Liver (tissue), 9 donors: ENCODE data around the gene DIS3L. TPM values are rescaled to one million over a fixed set of nuclear protein-coding genes. Genes with fewer than 3 reads are reported as not detected.

Experiments used
- DNase-seq: peaks from one replicate; pipeline ENCODE4 v3.0.0-alpha.2; 2017; ENCODE audit warnings: low spot score
- H3K27ac ChIP-seq, 2 donors: one replicate each; pipeline ENCODE4 v1.7.0; 2013; ENCODE audit warnings: inconsistent platforms in 2 of 2, low read length in 2 of 2, control low read depth in 1 of 2, low read depth in 1 of 2, mild to moderate bottlenecking in 1 of 2
- H3K27me3 ChIP-seq, 4 donors: one replicate each; pipeline versions ENCODE4 v1.6.1 to v1.7.0; 2013; ENCODE audit warnings: low read length in 3 of 4, inconsistent platforms in 1 of 4, mild to moderate bottlenecking in 1 of 4, moderate library complexity in 1 of 4; ENCODE audit not compliant: control insufficient read depth in 4 of 4, insufficient read depth in 4 of 4
- H3K36me3 ChIP-seq, 4 donors: one replicate each; pipeline versions ENCODE4 v1.6.1 to v1.7.0; 2013; ENCODE audit warnings: low read length in 3 of 4, mild to moderate bottlenecking in 3 of 4, low read depth in 1 of 4, moderate library complexity in 1 of 4; ENCODE audit not compliant: control insufficient read depth in 4 of 4, insufficient read depth in 3 of 4
- H3K4me1 ChIP-seq, 4 donors: one replicate each; pipeline versions ENCODE4 v1.6.1 to v1.7.0; 2013; ENCODE audit warnings: low read length in 3 of 4, mild to moderate bottlenecking in 3 of 4, moderate library complexity in 1 of 4; ENCODE audit not compliant: control insufficient read depth in 4 of 4, insufficient read depth in 4 of 4
- H3K4me3 ChIP-seq, 3 donors: one replicate each; pipeline versions ENCODE4 v1.6.1 to v1.7.0; 2013; ENCODE audit warnings: low read length in 3 of 3, control low read depth in 1 of 3, low read depth in 1 of 3, mild to moderate bottlenecking in 1 of 3
- H3K9ac ChIP-seq, 2 donors: one replicate each; pipeline ENCODE4 v1.7.0; 2013; ENCODE audit warnings: low read length in 2 of 2, mild to moderate bottlenecking in 2 of 2, moderate library complexity in 2 of 2, control low read depth in 1 of 2, low read depth in 1 of 2
- H3K9me3 ChIP-seq, 4 donors: one replicate each; pipeline versions ENCODE4 v1.6.1 to v1.7.0; 2013; ENCODE audit warnings: low read length in 3 of 4; ENCODE audit not compliant: control insufficient read depth in 4 of 4
- EGR1 ChIP-seq, 2 donors: IDR thresholded peaks; 2 replicates each; pipeline ENCODE4 v1.6.1; 2016 to 2018; ENCODE audit warnings: antibody characterized with exemption in 2 of 2, low read depth in 2 of 2
- FOXA1 ChIP-seq: IDR thresholded peaks from 2 replicates; pipeline ENCODE4 v1.6.1; 2016; ENCODE audit warnings: antibody characterized with exemption
- FOXA2 ChIP-seq: IDR thresholded peaks from 2 replicates; pipeline ENCODE4 v1.6.1; 2016; ENCODE audit warnings: antibody characterized with exemption
- GABPA ChIP-seq, 2 donors: IDR thresholded peaks in 1 of 2; conservative IDR thresholded peaks in 1 of 2; 2 replicates each; pipeline ENCODE4 v1.6.1; 2016; ENCODE audit warnings: antibody characterized with exemption in 2 of 2, mild to moderate bottlenecking in 1 of 2, moderate library complexity in 1 of 2
- HNF4A ChIP-seq, 2 donors: conservative IDR thresholded peaks; 2 replicates each; pipeline ENCODE4 v1.6.1; 2016; ENCODE audit warnings: antibody characterized with exemption in 2 of 2, mild to moderate bottlenecking in 2 of 2
- HNF4G ChIP-seq: IDR thresholded peaks from 2 replicates; pipeline ENCODE4 v1.6.1; 2016; ENCODE audit warnings: antibody characterized with exemption
- JUND ChIP-seq, 2 donors: IDR thresholded peaks; 2 replicates each; pipeline ENCODE4 v1.6.1; 2016; ENCODE audit warnings: antibody characterized with exemption in 2 of 2
- NR2F2 ChIP-seq: IDR thresholded peaks from 2 replicates; pipeline ENCODE4 v1.6.1; 2016; ENCODE audit warnings: antibody characterized with exemption
- RAD21 ChIP-seq, 2 donors: IDR thresholded peaks; 2 replicates each; pipeline ENCODE4 v1.6.1; 2016; ENCODE audit warnings: antibody characterized with exemption in 2 of 2, mild to moderate bottlenecking in 2 of 2
- RXRA ChIP-seq, 2 donors: IDR thresholded peaks; 2 replicates each; pipeline ENCODE4 v1.6.1; 2017 to 2018; ENCODE audit warnings: antibody characterized with exemption in 2 of 2, mild to moderate bottlenecking in 1 of 2
- SP1 ChIP-seq: IDR thresholded peaks from 2 replicates; pipeline ENCODE4 v1.6.1; 2018; ENCODE audit warnings: antibody characterized with exemption, mild to moderate bottlenecking
- TAF1 ChIP-seq: conservative IDR thresholded peaks from 2 replicates; pipeline ENCODE4 v1.6.1; 2016; ENCODE audit warnings: antibody characterized with exemption, mild to moderate bottlenecking
- YY1 ChIP-seq: IDR thresholded peaks from 2 replicates; pipeline ENCODE4 v1.6.1; 2016; ENCODE audit warnings: antibody characterized with exemption, mild to moderate bottlenecking
- WGBS: extraction: QIAGEN DNeasy Blood & Tissue Kit; methylation state at CpG from one replicate; pipeline ENCODE4 v1.1.7; 2013; 5-methylcytosine and 5-hydroxymethylcytosine counted together
- polyA plus RNA-seq, 2 donors: library from polyadenylated mRNA; stranded (reverse) in 1 of 2; unstranded in 1 of 2; fragments of 200-250 nt in 1 of 2; fragments of >200 nt in 1 of 2; fragmentation: Nextera tagmentation in 1 of 2; extraction: Ambion mirVana in 1 of 2; gene quantifications; one replicate each; pipeline versions ENCODE4 v1.2.1 to v1.2.3, GENCODE V29; 2013 to 2015
- total RNA-seq, 2 donors: library from RNA; depleted of rRNA; stranded (reverse); fragments of >200 nt; gene quantifications; one replicate each; pipeline ENCODE4 v1.2.3, GENCODE V29; 2014
- TF ChIP-seq, protein P1 (sequence below): fragments of 150-350 bp; IDR thresholded peaks from 2 replicates; pipeline ENCODE4 v1.5.1; 2017; ENCODE audit warnings: improper control_type of control experiment, low read depth, low read length; ENCODE audit not compliant: missing input control
- TF ChIP-seq, protein P2 (sequence below): IDR thresholded peaks from 2 replicates; pipeline ENCODE4 v1.6.1; 2016; ENCODE audit warnings: antibody characterized with exemption
- TF ChIP-seq, protein P3 (sequence below): IDR thresholded peaks from 2 replicates; pipeline ENCODE4 v1.6.1; 2016; ENCODE audit warnings: antibody characterized with exemption
- TF ChIP-seq, protein P4 (sequence below): IDR thresholded peaks from 2 replicates; pipeline ENCODE4 v1.6.1; 2016; ENCODE audit warnings: antibody characterized with exemption
- TF ChIP-seq, protein P5 (sequence below): IDR thresholded peaks from 2 replicates; pipeline ENCODE4 v1.6.1; 2016; ENCODE audit warnings: antibody characterized with exemption, mild to moderate bottlenecking
- donor health status: healthy.
- donor health status: healthy.
- donor health status: healthy.
- donor health status: healthy.
- donor health status: healthy.

Gene DIS3L
- total and polyA plus RNA-seq, 4 donors = 9.9 to 40.2 (median 15.7) TPM

DNA sequence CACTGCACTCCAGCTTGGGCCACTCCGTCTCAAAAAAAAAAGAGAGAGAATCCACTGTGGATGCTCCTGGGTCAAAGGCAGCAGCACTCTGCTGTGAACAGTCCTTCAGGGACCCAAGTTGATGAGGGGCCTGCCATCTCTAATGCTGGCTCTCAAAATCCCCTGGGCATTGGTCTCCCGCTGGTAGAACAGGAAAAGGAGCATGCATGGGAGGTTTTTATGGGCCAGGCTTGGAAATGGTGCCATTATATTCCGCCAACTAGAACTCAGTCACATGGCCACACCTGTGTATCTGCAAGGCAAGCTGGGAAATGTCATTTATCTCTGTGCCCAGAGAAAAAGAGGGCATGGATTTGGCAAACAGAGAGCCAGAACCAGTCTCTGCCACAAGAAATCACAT lies 3.4 kb upstream of the DIS3L start:
- no peak overlapping the region for H3K4me3 ChIP-seq
- H3K9ac ChIP-seq = no peak overlapping the region
- H3K27me3 ChIP-seq = no peaks in the 10 kb centered on the region
- no peaks in the 10 kb centered on the region for H3K9me3 ChIP-seq
- H3K27ac ChIP-seq = no peak overlapping the region
- no peak for DNase-seq
- H3K36me3 ChIP-seq = no peaks in the 10 kb centered on the region
- H3K4me1 ChIP-seq = peaks cover 0 to 19% (median 15%) of the 10 kb centered on the region in 4 donors
- WGBS = 96% methylated on average over 3 of the region's 3 CpGs
- TF ChIP-seq, protein P1, sequence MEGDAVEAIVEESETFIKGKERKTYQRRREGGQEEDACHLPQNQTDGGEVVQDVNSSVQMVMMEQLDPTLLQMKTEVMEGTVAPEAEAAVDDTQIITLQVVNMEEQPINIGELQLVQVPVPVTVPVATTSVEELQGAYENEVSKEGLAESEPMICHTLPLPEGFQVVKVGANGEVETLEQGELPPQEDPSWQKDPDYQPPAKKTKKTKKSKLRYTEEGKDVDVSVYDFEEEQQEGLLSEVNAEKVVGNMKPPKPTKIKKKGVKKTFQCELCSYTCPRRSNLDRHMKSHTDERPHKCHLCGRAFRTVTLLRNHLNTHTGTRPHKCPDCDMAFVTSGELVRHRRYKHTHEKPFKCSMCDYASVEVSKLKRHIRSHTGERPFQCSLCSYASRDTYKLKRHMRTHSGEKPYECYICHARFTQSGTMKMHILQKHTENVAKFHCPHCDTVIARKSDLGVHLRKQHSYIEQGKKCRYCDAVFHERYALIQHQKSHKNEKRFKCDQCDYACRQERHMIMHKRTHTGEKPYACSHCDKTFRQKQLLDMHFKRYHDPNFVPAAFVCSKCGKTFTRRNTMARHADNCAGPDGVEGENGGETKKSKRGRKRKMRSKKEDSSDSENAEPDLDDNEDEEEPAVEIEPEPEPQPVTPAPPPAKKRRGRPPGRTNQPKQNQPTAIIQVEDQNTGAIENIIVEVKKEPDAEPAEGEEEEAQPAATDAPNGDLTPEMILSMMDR = no peak
- TF ChIP-seq NR2F2 (no peak), RXRA (IDR thresholded peaks at IDR 0.05) (no peak), JUND (IDR thresholded peaks at IDR 0.05) (no peak), EGR1 (IDR thresholded peaks at IDR 0.05; ENCODE audit: low read depth in 2 of 2) (no peak), HNF4G (no peak), TAF1 (no peak), HNF4A (conservative IDR thresholded peaks at IDR 0.05) (no peak), RAD21 (IDR thresholded peaks at IDR 0.05) (no peak), YY1 (no peak), FOXA2 (no peak), SP1 (no peak), GABPA (IDR thresholded peaks at IDR 0.05 in 1 of 2, conservative IDR thresholded peaks at IDR 0.05 in 1 of 2) (no peak), FOXA1 (no peak)
- TF ChIP-seq, protein P2, sequence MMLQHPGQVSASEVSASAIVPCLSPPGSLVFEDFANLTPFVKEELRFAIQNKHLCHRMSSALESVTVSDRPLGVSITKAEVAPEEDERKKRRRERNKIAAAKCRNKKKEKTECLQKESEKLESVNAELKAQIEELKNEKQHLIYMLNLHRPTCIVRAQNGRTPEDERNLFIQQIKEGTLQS = no peak
- TF ChIP-seq, protein P3, sequence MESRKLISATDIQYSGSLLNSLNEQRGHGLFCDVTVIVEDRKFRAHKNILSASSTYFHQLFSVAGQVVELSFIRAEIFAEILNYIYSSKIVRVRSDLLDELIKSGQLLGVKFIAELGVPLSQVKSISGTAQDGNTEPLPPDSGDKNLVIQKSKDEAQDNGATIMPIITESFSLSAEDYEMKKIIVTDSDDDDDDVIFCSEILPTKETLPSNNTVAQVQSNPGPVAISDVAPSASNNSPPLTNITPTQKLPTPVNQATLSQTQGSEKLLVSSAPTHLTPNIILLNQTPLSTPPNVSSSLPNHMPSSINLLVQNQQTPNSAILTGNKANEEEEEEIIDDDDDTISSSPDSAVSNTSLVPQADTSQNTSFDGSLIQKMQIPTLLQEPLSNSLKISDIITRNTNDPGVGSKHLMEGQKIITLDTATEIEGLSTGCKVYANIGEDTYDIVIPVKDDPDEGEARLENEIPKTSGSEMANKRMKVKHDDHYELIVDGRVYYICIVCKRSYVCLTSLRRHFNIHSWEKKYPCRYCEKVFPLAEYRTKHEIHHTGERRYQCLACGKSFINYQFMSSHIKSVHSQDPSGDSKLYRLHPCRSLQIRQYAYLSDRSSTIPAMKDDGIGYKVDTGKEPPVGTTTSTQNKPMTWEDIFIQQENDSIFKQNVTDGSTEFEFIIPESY = no peak
- TF ChIP-seq, protein P4, sequence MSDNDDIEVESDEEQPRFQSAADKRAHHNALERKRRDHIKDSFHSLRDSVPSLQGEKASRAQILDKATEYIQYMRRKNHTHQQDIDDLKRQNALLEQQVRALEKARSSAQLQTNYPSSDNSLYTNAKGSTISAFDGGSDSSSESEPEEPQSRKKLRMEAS = no peak
- TF ChIP-seq, protein P5, sequence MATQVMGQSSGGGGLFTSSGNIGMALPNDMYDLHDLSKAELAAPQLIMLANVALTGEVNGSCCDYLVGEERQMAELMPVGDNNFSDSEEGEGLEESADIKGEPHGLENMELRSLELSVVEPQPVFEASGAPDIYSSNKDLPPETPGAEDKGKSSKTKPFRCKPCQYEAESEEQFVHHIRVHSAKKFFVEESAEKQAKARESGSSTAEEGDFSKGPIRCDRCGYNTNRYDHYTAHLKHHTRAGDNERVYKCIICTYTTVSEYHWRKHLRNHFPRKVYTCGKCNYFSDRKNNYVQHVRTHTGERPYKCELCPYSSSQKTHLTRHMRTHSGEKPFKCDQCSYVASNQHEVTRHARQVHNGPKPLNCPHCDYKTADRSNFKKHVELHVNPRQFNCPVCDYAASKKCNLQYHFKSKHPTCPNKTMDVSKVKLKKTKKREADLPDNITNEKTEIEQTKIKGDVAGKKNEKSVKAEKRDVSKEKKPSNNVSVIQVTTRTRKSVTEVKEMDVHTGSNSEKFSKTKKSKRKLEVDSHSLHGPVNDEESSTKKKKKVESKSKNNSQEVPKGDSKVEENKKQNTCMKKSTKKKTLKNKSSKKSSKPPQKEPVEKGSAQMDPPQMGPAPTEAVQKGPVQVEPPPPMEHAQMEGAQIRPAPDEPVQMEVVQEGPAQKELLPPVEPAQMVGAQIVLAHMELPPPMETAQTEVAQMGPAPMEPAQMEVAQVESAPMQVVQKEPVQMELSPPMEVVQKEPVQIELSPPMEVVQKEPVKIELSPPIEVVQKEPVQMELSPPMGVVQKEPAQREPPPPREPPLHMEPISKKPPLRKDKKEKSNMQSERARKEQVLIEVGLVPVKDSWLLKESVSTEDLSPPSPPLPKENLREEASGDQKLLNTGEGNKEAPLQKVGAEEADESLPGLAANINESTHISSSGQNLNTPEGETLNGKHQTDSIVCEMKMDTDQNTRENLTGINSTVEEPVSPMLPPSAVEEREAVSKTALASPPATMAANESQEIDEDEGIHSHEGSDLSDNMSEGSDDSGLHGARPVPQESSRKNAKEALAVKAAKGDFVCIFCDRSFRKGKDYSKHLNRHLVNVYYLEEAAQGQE = no peak
